Measurements from ENCODE around the gene LTBP4. TPM values are rescaled to one million over a fixed set of nuclear protein-coding genes. Genes with fewer than 3 reads are reported as not detected.
"Not testable (repeated sequence)": the region's sequence is repeated elsewhere in the genome, so short reads cannot be mapped to it uniquely, and the experiment has no call there.

The LTBP4 gene
- total RNA-seq, 1 donor from 2014 or later = 93.6 TPM

GRCh38 chr19:40555978-40556689 is 45.0 kb upstream of the LTBP4 start:
- H3K9me3 Mint-ChIP-seq (ENCODE audit: unreplicated experiment) = no peaks in the 10 kb centered on the region
- peaks cover 55% of the 10 kb centered on the region for H3K27me3 Mint-ChIP-seq (ENCODE audit: unreplicated experiment)
- no peak for TF ChIP-seq CTCF (IDR thresholded peaks at IDR 0.05)
- no peak overlapping the region for H3K27ac Mint-ChIP-seq (ENCODE audit: unreplicated experiment)
- H3K4me1 Mint-ChIP-seq (ENCODE audit: unreplicated experiment) = no peaks in the 10 kb centered on the region
- no peak overlapping the region for H3K4me3 Mint-ChIP-seq (ENCODE audit: unreplicated experiment)
- DNase-seq (ENCODE audit: extremely low spot score, unreplicated experiment) = no peak
- no peaks in the 10 kb centered on the region for H3K36me3 Mint-ChIP-seq (ENCODE audit: unreplicated experiment)

GRCh38 chr19:40556953-40557530 is 44.1 kb upstream of the LTBP4 start:
- no peak for TF ChIP-seq CTCF (IDR thresholded peaks at IDR 0.05)
- H3K4me3 Mint-ChIP-seq (ENCODE audit: unreplicated experiment) = no peak overlapping the region
- H3K27ac Mint-ChIP-seq (ENCODE audit: unreplicated experiment) = no peak overlapping the region
- H3K27me3 Mint-ChIP-seq (ENCODE audit: unreplicated experiment) = peaks cover 58% of the 10 kb centered on the region
- no peaks in the 10 kb centered on the region for H3K9me3 Mint-ChIP-seq (ENCODE audit: unreplicated experiment)
- H3K4me1 Mint-ChIP-seq (ENCODE audit: unreplicated experiment) = no peaks in the 10 kb centered on the region
- no peaks in the 10 kb centered on the region for H3K36me3 Mint-ChIP-seq (ENCODE audit: unreplicated experiment)
- no peak for DNase-seq (ENCODE audit: extremely low spot score, unreplicated experiment)

- DNase-seq (ENCODE audit: extremely low spot score, unreplicated experiment) = no peak
- no peaks in the 10 kb centered on the region for H3K36me3 Mint-ChIP-seq (ENCODE audit: unreplicated experiment)
- no peak overlapping the region for H3K4me3 Mint-ChIP-seq (ENCODE audit: unreplicated experiment)
- no peaks in the 10 kb centered on the region for H3K9me3 Mint-ChIP-seq (ENCODE audit: unreplicated experiment)
- H3K27me3 Mint-ChIP-seq (ENCODE audit: unreplicated experiment) = peaks cover 58% of the 10 kb centered on the region
- no peaks in the 10 kb centered on the region for H3K4me1 Mint-ChIP-seq (ENCODE audit: unreplicated experiment)
- H3K27ac Mint-ChIP-seq (ENCODE audit: unreplicated experiment) = no peak overlapping the region
- no peak for TF ChIP-seq CTCF (IDR thresholded peaks at IDR 0.05)
Measured at GRCh38 chr19:40559394-40559793, 41.8 kb upstream of the LTBP4 start.

- Mint-ChIP-seq H3K4me3 (ENCODE audit: unreplicated experiment) (no peak overlapping the region), H3K9me3 (ENCODE audit: unreplicated experiment) (no peaks in the 10 kb centered on the region), H3K27me3 (ENCODE audit: unreplicated experiment) (peaks cover 56% of the 10 kb centered on the region), H3K36me3 (ENCODE audit: unreplicated experiment) (no peaks in the 10 kb centered on the region), H3K27ac (ENCODE audit: unreplicated experiment) (no peak overlapping the region), H3K4me1 (ENCODE audit: unreplicated experiment) (no peaks in the 10 kb centered on the region)
- DNase-seq (ENCODE audit: extremely low spot score, unreplicated experiment) = no peak
- TF ChIP-seq CTCF (IDR thresholded peaks at IDR 0.05) = no peak
Measured at GRCh38 chr19:40560092-40560507, 41.1 kb upstream of the LTBP4 start.

GRCh38 chr19:40561947-40562346 is 39.2 kb upstream of the LTBP4 start:
- Mint-ChIP-seq H3K4me1 (ENCODE audit: unreplicated experiment) (no peaks in the 10 kb centered on the region), H3K27me3 (ENCODE audit: unreplicated experiment) (peaks cover 60% of the 10 kb centered on the region), H3K36me3 (ENCODE audit: unreplicated experiment) (no peaks in the 10 kb centered on the region), H3K4me3 (ENCODE audit: unreplicated experiment) (no peak overlapping the region), H3K27ac (ENCODE audit: unreplicated experiment) (no peak overlapping the region), H3K9me3 (ENCODE audit: unreplicated experiment) (no peaks in the 10 kb centered on the region)
- no peak for TF ChIP-seq CTCF (IDR thresholded peaks at IDR 0.05)
- no peak for DNase-seq (ENCODE audit: extremely low spot score, unreplicated experiment)

- not testable (repeated sequence) for H3K4me1 Mint-ChIP-seq (ENCODE audit: unreplicated experiment); H3K36me3 Mint-ChIP-seq (ENCODE audit: unreplicated experiment); H3K9me3 Mint-ChIP-seq (ENCODE audit: unreplicated experiment); DNase-seq (ENCODE audit: extremely low spot score, unreplicated experiment); H3K27ac Mint-ChIP-seq (ENCODE audit: unreplicated experiment); H3K4me3 Mint-ChIP-seq (ENCODE audit: unreplicated experiment)
- H3K27me3 Mint-ChIP-seq (ENCODE audit: unreplicated experiment) = peaks cover 62% of the 10 kb centered on the region
Measured at GRCh38 chr19:40564535-40564934, 36.6 kb upstream of the LTBP4 start.
